ENCODE results near the gene JAKMIP1.

GRCh38 chr4:6221851-6222760, 21.8 kb upstream of the JAKMIP1 start:
- TF ChIP-seq EP300 (IDR thresholded peaks at IDR 0.05) (no peak), CTCF (IDR thresholded peaks at IDR 0.05) (no peak)
